H1 (cell line): ENCODE results near the gene GPR15LG. TPM values are rescaled to one million over a fixed set of nuclear protein-coding genes. Genes with fewer than 3 reads are reported as not detected.

Experiments
- polyA plus RNA-seq, 7 experiments: library from polyadenylated mRNA; depleted of rRNA in 3 of 7; stranded (reverse) in 5 of 7; unstranded in 2 of 7; fragments of >200 nt in 5 of 7; fragments of 200-250 nt in 2 of 7; gene quantifications; 1 replicate in 5 of 7; 2 replicates in 1 of 7; 4 replicates in 1 of 7; pipeline versions ENCODE4 v1.2.1 to v1.2.3, GENCODE V29; 2011 to 2013; ENCODE audit warnings: missing spikeins in 2 of 7, mixed read lengths in 2 of 7
- total RNA-seq: library from RNA; stranded (reverse); fragmentation: NEBNext Ultra II Directional; extraction: Animal tissue kit (Norgen Biotek cat#: 25700); gene quantifications from 2 replicates; pipeline ENCODE4 v1.2.1, GENCODE V29; 2021
- TF ChIP-seq, protein P1 (sequence below), 3 experiments: IDR thresholded peaks; 1 replicate in 2 of 3; 2 replicates in 1 of 3; pipeline versions ENCODE4 v1.5.1 to v1.6.1; 2011; ENCODE audit warnings: low read length in 3 of 3, mild to moderate bottlenecking in 3 of 3, inconsistent platforms in 2 of 3, low read depth in 1 of 3, moderate library complexity in 1 of 3; ENCODE audit not compliant: insufficient read depth in 1 of 3; ENCODE audit errors: control extremely low read depth in 1 of 3
- TF ChIP-seq, protein P2 (sequence below): IDR thresholded peaks from 2 replicates; pipeline ENCODE4 v1.6.1; 2011; ENCODE audit warnings: low read depth, mild to moderate bottlenecking, low read length; ENCODE audit not compliant: insufficient read depth

The GPR15LG gene
- total and polyA plus RNA-seq, 2 of the 8 experiments (the other 6 are each of a cell fraction or from before 2014, with no cell fraction given): not detected

DNA sequence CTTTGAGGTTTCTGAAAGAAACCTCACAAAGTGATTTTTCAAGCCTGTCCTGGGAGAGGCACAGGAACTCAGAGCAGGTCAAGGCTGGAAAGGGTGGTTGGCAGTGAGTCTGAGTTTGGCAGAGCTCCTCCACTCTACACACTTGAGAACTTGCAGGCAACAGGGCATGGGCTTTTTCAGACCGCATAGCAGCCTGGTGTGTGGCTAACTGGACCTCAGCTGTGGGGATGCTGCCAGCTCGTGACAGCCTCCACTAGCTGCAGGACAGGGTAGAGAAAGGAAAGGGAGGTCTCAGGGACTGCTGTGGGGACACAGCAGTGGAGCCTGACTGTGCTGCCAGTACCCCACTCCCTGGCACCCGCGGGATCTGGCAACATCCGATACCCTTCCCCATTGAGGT lies 23.3 kb downstream of the GPR15LG start (continued):
- TF ChIP-seq, protein P1, sequence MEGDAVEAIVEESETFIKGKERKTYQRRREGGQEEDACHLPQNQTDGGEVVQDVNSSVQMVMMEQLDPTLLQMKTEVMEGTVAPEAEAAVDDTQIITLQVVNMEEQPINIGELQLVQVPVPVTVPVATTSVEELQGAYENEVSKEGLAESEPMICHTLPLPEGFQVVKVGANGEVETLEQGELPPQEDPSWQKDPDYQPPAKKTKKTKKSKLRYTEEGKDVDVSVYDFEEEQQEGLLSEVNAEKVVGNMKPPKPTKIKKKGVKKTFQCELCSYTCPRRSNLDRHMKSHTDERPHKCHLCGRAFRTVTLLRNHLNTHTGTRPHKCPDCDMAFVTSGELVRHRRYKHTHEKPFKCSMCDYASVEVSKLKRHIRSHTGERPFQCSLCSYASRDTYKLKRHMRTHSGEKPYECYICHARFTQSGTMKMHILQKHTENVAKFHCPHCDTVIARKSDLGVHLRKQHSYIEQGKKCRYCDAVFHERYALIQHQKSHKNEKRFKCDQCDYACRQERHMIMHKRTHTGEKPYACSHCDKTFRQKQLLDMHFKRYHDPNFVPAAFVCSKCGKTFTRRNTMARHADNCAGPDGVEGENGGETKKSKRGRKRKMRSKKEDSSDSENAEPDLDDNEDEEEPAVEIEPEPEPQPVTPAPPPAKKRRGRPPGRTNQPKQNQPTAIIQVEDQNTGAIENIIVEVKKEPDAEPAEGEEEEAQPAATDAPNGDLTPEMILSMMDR (IDR thresholded peaks at IDR 0.05; ENCODE audit: control extremely low read depth in 1 of 3, insufficient read depth in 1 of 3, low read depth in 1 of 3, low read length in 3 of 3): no peak
- TF ChIP-seq, protein P2, sequence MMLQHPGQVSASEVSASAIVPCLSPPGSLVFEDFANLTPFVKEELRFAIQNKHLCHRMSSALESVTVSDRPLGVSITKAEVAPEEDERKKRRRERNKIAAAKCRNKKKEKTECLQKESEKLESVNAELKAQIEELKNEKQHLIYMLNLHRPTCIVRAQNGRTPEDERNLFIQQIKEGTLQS: no peak
